ENCODE measurements around the gene TTC12. TPM values are rescaled to one million over a fixed set of nuclear protein-coding genes. Genes with fewer than 3 reads are reported as not detected.

TTC12 gene
- polyA plus RNA-seq, 1 donor from 2014 or later, result 4.2 TPM

DNA sequence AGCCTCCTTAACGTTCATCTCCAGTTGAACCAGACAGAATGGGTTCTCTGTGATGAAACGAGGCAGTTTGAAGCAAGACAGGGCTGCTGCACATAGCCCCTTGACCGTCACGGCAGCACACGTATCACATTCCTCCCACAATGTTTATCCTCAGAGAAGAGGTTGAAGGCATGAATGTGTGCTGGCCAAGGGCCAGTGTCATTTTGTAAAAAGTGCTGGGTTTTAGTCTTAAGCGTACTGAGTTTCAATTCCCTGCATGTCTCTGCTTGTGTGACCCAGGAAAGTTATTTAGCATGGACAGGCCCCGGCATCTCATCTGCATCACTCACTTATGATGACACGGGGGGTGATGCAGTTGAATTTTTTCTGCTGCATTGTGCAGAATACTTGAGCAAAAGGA is 31.6 kb downstream of the TTC12 start:
- TF ChIP-seq SMC3 (conservative IDR thresholded peaks at IDR 0.05; ENCODE audit: poor library complexity) (no peak), RAD21 (conservative IDR thresholded peaks at IDR 0.05) (no peak), EZH2 (IDR thresholded peaks at IDR 0.05; ENCODE audit: borderline replicate concordance, insufficient read depth, low read length, poor library complexity, severe bottlenecking) (no peak), EP300 (conservative IDR thresholded peaks at IDR 0.05; ENCODE audit: poor library complexity, severe bottlenecking) (no peak)
- Histone ChIP-seq H3K9me2 (ENCODE audit: insufficient read depth, low read length) (no peaks in the 10 kb centered on the region), H3K4me2 (ENCODE audit: low read length) (no peak overlapping the region), H3F3A (ENCODE audit: insufficient read depth, low read length, poor library complexity, severe bottlenecking) (no peaks in the 10 kb centered on the region), H3K36me3 (ENCODE audit: insufficient read depth, low read length) (no peaks in the 10 kb centered on the region), H3K79me2 (replicated peaks; ENCODE audit: insufficient read depth, low read length) (no peaks in the 10 kb centered on the region), H4K20me1 (ENCODE audit: insufficient read depth) (no peaks in the 10 kb centered on the region), H3K27ac (ENCODE audit: low read length) (no peak overlapping the region), H3K4me3 (ENCODE audit: low read length) (no peak overlapping the region), H2AFZ (ENCODE audit: low read depth, low read length) (no peak overlapping the region), H3K9ac (ENCODE audit: low read length) (no peak overlapping the region), H3K9me3 (ENCODE audit: low read length) (no peaks in the 10 kb centered on the region), H3K27me3 (ENCODE audit: insufficient read depth, low read depth, low read length) (no peaks in the 10 kb centered on the region)

GRCh38 chr11:113349528-113349927 is 35.1 kb downstream of the TTC12 start:
- Histone ChIP-seq H3F3A (ENCODE audit: insufficient read depth, low read length, poor library complexity, severe bottlenecking) (no peaks in the 10 kb centered on the region), H3K4me3 (ENCODE audit: low read length) (no peak overlapping the region), H3K4me2 (ENCODE audit: low read length) (no peak overlapping the region), H3K9me2 (ENCODE audit: insufficient read depth, low read length) (no peaks in the 10 kb centered on the region), H3K27me3 (ENCODE audit: insufficient read depth, low read depth, low read length) (no peaks in the 10 kb centered on the region), H3K27ac (ENCODE audit: low read length) (no peak overlapping the region), H2AFZ (ENCODE audit: low read depth, low read length) (no peak overlapping the region), H3K9me3 (ENCODE audit: low read length) (no peaks in the 10 kb centered on the region), H4K20me1 (ENCODE audit: insufficient read depth) (no peaks in the 10 kb centered on the region), H3K9ac (ENCODE audit: low read length) (no peak overlapping the region), H3K36me3 (ENCODE audit: insufficient read depth, low read length) (no peaks in the 10 kb centered on the region), H3K79me2 (replicated peaks; ENCODE audit: insufficient read depth, low read length) (no peaks in the 10 kb centered on the region)
- TF ChIP-seq, protein P1, sequence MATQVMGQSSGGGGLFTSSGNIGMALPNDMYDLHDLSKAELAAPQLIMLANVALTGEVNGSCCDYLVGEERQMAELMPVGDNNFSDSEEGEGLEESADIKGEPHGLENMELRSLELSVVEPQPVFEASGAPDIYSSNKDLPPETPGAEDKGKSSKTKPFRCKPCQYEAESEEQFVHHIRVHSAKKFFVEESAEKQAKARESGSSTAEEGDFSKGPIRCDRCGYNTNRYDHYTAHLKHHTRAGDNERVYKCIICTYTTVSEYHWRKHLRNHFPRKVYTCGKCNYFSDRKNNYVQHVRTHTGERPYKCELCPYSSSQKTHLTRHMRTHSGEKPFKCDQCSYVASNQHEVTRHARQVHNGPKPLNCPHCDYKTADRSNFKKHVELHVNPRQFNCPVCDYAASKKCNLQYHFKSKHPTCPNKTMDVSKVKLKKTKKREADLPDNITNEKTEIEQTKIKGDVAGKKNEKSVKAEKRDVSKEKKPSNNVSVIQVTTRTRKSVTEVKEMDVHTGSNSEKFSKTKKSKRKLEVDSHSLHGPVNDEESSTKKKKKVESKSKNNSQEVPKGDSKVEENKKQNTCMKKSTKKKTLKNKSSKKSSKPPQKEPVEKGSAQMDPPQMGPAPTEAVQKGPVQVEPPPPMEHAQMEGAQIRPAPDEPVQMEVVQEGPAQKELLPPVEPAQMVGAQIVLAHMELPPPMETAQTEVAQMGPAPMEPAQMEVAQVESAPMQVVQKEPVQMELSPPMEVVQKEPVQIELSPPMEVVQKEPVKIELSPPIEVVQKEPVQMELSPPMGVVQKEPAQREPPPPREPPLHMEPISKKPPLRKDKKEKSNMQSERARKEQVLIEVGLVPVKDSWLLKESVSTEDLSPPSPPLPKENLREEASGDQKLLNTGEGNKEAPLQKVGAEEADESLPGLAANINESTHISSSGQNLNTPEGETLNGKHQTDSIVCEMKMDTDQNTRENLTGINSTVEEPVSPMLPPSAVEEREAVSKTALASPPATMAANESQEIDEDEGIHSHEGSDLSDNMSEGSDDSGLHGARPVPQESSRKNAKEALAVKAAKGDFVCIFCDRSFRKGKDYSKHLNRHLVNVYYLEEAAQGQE (IDR thresholded peaks at IDR 0.05; ENCODE audit: borderline replicate concordance), result no peak
- TF ChIP-seq MXI1 (conservative IDR thresholded peaks at IDR 0.05; ENCODE audit: poor library complexity, severe bottlenecking), result no peak
- no peak for TF ChIP-seq POLR2AphosphoS5 (IDR thresholded peaks at IDR 0.05)
- TF ChIP-seq, protein P2, sequence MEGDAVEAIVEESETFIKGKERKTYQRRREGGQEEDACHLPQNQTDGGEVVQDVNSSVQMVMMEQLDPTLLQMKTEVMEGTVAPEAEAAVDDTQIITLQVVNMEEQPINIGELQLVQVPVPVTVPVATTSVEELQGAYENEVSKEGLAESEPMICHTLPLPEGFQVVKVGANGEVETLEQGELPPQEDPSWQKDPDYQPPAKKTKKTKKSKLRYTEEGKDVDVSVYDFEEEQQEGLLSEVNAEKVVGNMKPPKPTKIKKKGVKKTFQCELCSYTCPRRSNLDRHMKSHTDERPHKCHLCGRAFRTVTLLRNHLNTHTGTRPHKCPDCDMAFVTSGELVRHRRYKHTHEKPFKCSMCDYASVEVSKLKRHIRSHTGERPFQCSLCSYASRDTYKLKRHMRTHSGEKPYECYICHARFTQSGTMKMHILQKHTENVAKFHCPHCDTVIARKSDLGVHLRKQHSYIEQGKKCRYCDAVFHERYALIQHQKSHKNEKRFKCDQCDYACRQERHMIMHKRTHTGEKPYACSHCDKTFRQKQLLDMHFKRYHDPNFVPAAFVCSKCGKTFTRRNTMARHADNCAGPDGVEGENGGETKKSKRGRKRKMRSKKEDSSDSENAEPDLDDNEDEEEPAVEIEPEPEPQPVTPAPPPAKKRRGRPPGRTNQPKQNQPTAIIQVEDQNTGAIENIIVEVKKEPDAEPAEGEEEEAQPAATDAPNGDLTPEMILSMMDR (IDR thresholded peaks at IDR 0.05; ENCODE audit: poor library complexity, severe bottlenecking), result no peak
- no peak for TF ChIP-seq RAD21 (conservative IDR thresholded peaks at IDR 0.05)
- no peak for TF ChIP-seq TAF1 (IDR thresholded peaks at IDR 0.05; ENCODE audit: low read depth)
- TF ChIP-seq SMC3 (conservative IDR thresholded peaks at IDR 0.05; ENCODE audit: poor library complexity), result no peak
- TF ChIP-seq EP300 (conservative IDR thresholded peaks at IDR 0.05; ENCODE audit: poor library complexity, severe bottlenecking), result no peak
- no peak for TF ChIP-seq EZH2 (IDR thresholded peaks at IDR 0.05; ENCODE audit: borderline replicate concordance, insufficient read depth, low read length, poor library complexity, severe bottlenecking)
